ENCODE data around the gene SLC39A3.
A peak's percentile ranks its signal among the peaks of the same experiment; 100 is the strongest.

The SLC39A3 gene

DNA sequence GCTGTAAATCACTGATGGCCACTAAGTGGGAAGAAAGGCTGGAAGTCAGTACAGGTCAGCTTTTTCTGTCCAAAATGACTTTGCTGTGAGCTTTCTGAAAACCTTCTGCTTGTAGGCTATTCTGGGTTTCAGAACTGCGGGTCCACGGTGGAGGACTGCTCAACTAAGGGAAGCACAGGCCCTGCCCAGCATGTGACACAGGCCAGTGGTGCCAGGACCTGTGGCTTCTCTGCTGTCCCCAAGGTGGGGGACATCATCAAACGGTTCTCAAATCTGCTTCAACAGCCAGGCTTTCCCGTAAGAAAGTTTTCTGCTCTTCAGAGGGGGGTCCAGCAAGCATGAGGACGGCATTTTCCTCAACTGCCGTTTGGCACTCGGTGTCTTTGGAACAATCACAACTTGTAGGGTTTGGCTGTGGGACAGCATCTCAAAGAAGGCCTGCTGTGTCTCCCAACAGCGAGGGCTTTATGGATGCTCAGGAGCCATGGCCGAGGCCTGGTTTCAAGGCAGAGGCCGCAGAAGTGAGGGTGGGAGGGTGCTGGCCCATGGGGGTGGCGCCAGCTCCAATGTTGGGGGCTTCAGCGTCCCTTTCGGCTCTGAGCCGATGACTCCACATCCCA lies 39.4 kb upstream of the SLC39A3 start:
- no peak overlapping the region for H3K27ac ChIP-seq (ENCODE audit: insufficient read depth, low read length, poor library complexity, severe bottlenecking)
- H3K27me3 ChIP-seq (replicated peaks; ENCODE audit: control insufficient read depth, insufficient read depth, low read length, poor library complexity, severe bottlenecking): no peaks in the 10 kb centered on the region
- peaks cover 22% of the 10 kb centered on the region for H3K4me1 ChIP-seq (ENCODE audit: control insufficient read depth, insufficient read depth, low read length, poor library complexity, severe bottlenecking)
- no peak for DNase-seq
- H3K9me3 ChIP-seq (ENCODE audit: control insufficient read depth, low read length): no peaks in the 10 kb centered on the region
- peaks cover 6% of the 10 kb centered on the region for H3K36me3 ChIP-seq (ENCODE audit: control insufficient read depth, insufficient read depth, low read length)
- no peak overlapping the region for H3K4me3 ChIP-seq (ENCODE audit: insufficient read depth, low read depth, low read length, poor library complexity, severe bottlenecking)

DNA sequence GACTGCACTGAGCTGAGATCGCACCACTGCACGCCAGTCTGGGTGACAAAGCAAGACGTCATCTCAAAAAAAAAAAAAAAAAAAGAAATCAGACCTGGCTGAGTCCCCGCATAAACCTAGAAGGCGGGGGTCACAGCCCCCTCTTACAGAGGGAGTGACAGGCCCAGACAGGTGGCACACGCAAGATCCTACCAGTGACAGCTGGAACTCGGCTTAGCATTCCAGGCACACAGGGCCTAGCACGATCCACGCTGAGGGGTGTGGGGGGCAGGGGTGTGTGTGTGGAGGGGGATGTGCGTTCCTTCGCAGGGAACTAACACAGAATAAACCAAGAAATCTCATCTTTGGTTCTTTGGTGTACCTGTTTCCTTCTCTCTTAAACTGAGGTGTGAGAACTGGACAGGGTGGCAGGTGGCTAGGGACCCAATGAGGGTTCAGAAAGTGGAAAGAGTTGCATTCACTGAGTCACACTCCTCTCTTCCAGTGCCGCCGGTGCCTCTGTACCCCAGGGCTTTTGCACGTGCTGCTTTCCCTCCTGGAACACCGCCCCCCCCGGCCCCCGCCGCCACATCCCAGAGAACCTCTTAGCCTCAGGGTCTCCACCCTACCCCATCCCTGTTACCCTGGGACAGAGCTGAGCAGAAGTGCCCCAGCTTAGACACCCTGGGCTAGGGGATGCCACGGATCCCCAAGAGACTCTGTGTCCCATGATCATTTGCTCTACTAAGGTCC lies 38.3 kb upstream of the SLC39A3 start:
- Histone ChIP-seq H3K4me1 (ENCODE audit: control insufficient read depth, insufficient read depth, low read length, poor library complexity, severe bottlenecking) (peaks cover 17% of the 10 kb centered on the region), H3K27me3 (replicated peaks; ENCODE audit: control insufficient read depth, insufficient read depth, low read length, poor library complexity, severe bottlenecking) (no peaks in the 10 kb centered on the region), H3K36me3 (ENCODE audit: control insufficient read depth, insufficient read depth, low read length) (peaks cover 6% of the 10 kb centered on the region), H3K9me3 (ENCODE audit: control insufficient read depth, low read length) (no peaks in the 10 kb centered on the region), H3K27ac (ENCODE audit: insufficient read depth, low read length, poor library complexity, severe bottlenecking) (no peak overlapping the region), H3K4me3 (ENCODE audit: insufficient read depth, low read depth, low read length, poor library complexity, severe bottlenecking) (no peak overlapping the region)
- DNase-seq: no peak

DNA sequence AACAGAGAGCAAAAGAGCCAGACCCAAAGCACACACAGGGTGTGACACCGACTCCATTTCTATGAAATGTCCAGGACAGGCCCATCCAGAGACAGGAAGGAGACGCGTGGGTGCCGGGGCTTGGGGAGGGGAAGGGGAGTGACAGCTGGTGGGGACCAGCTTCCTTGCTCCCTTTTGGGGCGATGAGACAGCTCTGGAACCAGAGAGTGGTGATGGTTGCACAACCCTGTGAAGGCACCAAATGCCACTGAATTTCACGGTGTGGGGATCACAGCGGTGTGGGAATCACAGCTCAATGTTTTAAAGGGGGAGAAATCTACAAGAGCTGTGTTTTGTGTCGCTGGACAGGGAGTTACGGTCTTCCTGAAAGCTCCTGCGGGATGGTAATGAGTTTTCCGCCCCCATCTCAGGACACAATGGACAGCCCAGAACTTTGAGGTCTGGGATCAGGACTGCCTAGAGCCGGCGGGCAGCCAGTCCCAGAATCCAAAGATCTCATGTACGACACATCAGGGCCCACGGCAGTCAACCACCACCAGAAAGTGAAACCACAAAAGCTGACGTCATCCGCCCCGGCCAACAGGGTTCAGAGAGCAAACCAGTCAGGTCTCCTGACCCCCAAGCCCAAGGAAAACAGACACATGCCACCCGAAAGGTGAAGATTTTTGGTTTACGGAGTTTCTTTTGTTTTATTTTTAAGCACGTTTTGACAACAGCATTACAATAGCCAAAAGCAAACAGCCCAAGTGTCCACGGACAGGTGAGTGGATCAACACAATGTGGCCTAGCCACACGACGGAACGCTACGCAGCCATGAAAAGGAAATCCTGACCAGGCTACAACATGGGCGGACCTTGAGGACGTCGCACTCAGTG lies 36.0 kb upstream of the SLC39A3 start:
- Histone ChIP-seq H3K36me3 (ENCODE audit: control insufficient read depth, insufficient read depth, low read length) (peaks cover 9% of the 10 kb centered on the region), H3K27ac (ENCODE audit: insufficient read depth, low read length, poor library complexity, severe bottlenecking) (peak overlapping the region; percentile 74), H3K4me1 (ENCODE audit: control insufficient read depth, insufficient read depth, low read length, poor library complexity, severe bottlenecking) (peaks cover 10% of the 10 kb centered on the region), H3K27me3 (replicated peaks; ENCODE audit: control insufficient read depth, insufficient read depth, low read length, poor library complexity, severe bottlenecking) (no peaks in the 10 kb centered on the region), H3K9me3 (ENCODE audit: control insufficient read depth, low read length) (no peaks in the 10 kb centered on the region), H3K4me3 (ENCODE audit: insufficient read depth, low read depth, low read length, poor library complexity, severe bottlenecking) (peak overlapping the region; percentile 20)
- DNase-seq: peak; percentile 46 to 60 (median 47)

DNA sequence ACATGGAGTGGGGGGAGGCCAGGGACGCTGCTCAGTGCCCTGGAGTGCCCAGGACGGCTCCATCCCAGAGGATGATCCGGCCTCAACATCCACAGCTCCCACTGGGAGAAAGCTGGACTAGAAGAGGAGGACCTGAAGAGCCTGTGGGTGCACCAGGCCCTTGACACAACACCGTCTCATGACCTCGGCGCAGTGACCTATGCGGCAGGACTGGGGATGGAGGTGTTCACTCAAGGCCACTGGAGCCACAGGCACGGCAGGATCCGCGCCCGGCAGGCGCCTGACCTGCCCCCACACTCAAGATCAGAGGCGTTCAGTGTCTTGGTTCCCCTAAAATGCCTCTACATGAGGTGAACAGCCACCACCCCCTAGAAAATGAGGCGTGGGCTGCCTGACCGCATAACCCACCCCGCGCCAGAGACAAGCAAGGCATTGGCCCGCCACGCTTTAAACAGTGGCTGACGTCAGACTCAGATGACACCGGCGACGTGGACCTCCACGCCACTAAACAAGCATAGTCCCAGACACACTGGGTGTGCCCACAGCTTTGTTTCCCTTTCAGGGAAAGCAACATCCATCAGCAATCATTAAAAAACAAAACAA lies 35.2 kb upstream of the SLC39A3 start:
- no peak for DNase-seq
- Histone ChIP-seq H3K27me3 (replicated peaks; ENCODE audit: control insufficient read depth, insufficient read depth, low read length, poor library complexity, severe bottlenecking) (no peaks in the 10 kb centered on the region), H3K4me3 (ENCODE audit: insufficient read depth, low read depth, low read length, poor library complexity, severe bottlenecking) (no peak overlapping the region), H3K4me1 (ENCODE audit: control insufficient read depth, insufficient read depth, low read length, poor library complexity, severe bottlenecking) (peaks cover 10% of the 10 kb centered on the region), H3K9me3 (ENCODE audit: control insufficient read depth, low read length) (no peaks in the 10 kb centered on the region), H3K36me3 (ENCODE audit: control insufficient read depth, insufficient read depth, low read length) (peaks cover 9% of the 10 kb centered on the region), H3K27ac (ENCODE audit: insufficient read depth, low read length, poor library complexity, severe bottlenecking) (peak overlapping the region; percentile 74)

DNA sequence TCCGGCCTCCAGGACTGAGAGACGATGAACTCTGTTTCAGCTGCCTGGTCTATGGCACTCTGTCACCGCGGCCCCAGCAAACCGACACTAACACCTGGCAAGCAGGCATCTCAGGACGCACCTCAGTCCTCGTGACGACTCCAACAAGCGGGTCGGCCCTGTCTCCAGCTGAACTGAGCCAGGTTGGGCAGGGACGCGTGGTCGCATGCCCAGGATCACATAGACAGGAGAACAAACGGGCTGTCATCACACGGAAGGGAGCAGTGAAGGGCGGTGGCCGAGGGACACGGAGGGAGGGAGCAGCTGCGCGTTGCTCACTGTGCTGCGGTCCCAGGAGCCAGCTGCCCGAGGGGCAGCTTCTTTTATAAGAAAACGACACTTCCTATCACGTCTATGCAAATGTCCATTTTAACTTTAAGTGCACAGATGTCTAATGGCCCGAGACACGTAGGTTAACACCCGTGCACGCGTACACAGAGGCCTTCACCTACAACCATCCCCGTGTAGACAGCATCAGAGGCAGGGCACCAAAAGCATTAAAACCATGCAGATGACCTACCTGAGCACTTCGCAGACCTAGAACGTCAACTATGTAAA lies 34.4 kb upstream of the SLC39A3 start:
- DNase-seq: no peak
- Histone ChIP-seq H3K36me3 (ENCODE audit: control insufficient read depth, insufficient read depth, low read length) (peaks cover 10% of the 10 kb centered on the region), H3K27me3 (replicated peaks; ENCODE audit: control insufficient read depth, insufficient read depth, low read length, poor library complexity, severe bottlenecking) (no peaks in the 10 kb centered on the region), H3K9me3 (ENCODE audit: control insufficient read depth, low read length) (no peaks in the 10 kb centered on the region), H3K4me1 (ENCODE audit: control insufficient read depth, insufficient read depth, low read length, poor library complexity, severe bottlenecking) (peaks cover 10% of the 10 kb centered on the region), H3K27ac (ENCODE audit: insufficient read depth, low read length, poor library complexity, severe bottlenecking) (no peak overlapping the region), H3K4me3 (ENCODE audit: insufficient read depth, low read depth, low read length, poor library complexity, severe bottlenecking) (no peak overlapping the region)

DNA sequence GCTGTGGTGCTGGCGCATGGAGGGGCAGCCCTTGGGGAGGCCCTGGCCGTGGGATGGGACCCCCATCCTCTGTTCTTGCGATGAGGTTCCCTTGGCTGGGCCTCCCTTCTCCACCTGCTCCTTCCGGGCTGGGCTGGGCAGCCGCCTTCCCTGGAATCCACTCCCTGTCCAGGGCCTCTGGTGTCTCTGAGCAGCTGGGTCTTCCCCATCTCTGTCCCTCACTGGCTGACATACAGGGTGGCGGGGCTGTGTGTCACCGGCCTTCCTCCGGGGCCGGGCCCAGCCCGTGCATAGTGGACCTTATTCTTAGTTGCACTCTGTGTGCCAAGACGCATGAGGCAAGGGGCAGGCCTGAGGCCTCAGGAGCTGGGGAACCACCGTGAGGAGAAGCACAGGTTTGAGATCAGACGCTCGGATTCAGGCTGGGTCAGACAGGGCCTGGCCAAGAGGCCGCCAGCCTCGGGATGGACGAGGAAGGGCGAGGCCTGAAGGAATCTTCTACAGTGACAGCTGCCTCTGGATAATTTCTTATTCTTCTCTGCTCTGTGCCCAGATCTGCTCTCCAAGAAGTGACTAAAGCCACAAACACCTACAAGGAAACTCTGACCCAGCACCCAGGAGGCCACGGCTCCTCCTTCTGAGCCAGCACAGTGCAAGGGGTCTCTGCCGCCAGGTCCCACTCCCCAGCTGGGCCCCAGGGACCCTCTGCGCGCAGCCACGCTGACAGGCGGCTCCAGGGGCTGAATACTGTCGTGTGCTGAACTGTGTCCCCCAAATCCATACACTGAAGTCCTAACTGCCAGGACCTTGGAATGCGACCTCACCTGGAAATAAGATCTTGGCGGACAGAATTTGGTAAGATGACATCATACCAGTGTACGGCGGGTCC lies 32.2 kb upstream of the SLC39A3 start:
- Histone ChIP-seq H3K4me3 (ENCODE audit: insufficient read depth, low read depth, low read length, poor library complexity, severe bottlenecking) (no peak overlapping the region), H3K27me3 (replicated peaks; ENCODE audit: control insufficient read depth, insufficient read depth, low read length, poor library complexity, severe bottlenecking) (no peaks in the 10 kb centered on the region), H3K36me3 (ENCODE audit: control insufficient read depth, insufficient read depth, low read length) (peaks cover 23% of the 10 kb centered on the region), H3K4me1 (ENCODE audit: control insufficient read depth, insufficient read depth, low read length, poor library complexity, severe bottlenecking) (peaks cover 10% of the 10 kb centered on the region), H3K9me3 (ENCODE audit: control insufficient read depth, low read length) (no peaks in the 10 kb centered on the region), H3K27ac (ENCODE audit: insufficient read depth, low read length, poor library complexity, severe bottlenecking) (no peak overlapping the region)
- DNase-seq: no peak

DNA sequence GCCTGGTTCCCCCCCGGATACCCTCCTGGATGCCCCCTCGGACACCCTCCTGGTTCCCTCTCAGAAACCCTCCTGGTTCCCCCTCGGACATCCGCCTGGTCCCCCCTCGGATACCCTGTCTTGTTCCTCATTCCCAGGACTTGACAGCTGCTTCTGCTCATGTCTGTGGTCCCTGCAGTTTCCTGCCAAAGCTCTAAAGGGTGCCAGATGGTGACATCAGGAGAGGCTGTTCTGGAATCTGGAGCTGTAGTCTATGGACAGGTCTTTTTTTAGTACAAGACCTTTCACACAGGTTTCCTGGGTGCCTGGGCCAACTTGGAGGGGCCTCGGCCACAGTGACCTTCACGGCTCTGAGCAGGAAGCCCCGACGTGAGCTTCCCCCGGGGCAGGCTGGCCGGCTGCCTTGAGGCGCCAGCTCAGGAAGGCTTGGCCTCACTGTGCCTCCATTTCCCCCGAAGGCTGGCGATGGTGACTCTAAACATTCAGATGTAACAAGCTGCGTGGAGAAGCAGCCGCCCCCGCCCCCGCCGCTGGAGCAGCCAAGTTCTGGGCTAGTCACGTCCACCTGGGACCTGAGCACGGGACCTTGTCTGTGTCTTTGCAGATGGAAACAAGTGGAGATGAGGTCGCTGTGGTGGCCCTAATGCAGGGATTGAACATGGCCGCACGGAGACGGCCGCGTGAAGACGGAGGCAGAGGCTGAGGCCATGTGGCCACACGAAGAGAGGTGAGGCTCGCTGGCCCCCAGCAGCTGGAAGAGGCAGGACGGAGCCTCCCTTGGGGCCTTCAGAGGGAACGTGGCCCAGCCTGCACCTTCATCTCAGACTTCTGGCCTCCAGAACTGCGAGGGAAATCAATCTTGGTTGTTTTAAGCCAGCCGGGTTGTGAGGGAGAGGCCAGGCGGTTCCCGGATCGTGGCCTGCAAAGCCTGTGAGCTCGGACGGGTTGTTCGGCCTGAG lies 30.5 kb upstream of the SLC39A3 start:
- H3K27ac ChIP-seq (ENCODE audit: insufficient read depth, low read length, poor library complexity, severe bottlenecking): no peak overlapping the region
- no peak overlapping the region for H3K4me3 ChIP-seq (ENCODE audit: insufficient read depth, low read depth, low read length, poor library complexity, severe bottlenecking)

DNA sequence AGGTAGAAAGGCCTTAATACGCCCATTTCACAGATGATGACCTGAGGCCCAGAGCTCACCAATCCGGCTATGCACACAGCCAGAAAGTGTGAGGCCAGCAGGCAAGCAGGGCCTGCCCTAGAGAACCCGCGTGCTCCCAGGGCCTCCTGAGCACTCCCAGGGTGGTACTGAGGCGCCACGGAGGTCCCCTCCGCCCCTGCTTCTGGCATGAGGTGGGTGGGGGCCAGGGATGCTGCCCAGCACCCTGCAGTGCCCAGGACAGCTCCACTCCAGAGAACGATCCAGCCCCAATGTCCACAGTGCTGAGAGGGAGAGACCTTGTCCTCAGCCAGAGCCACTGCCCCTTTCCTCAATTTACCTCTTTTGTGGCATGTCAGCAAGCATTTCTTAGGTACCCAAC lies 29.4 kb upstream of the SLC39A3 start:
- H3K36me3 ChIP-seq (ENCODE audit: control insufficient read depth, insufficient read depth, low read length): peaks cover 44% of the 10 kb centered on the region

More for the DNA sequence above, 30.5 kb upstream of the SLC39A3 start:
- Histone ChIP-seq H3K36me3 (ENCODE audit: control insufficient read depth, insufficient read depth, low read length) (peaks cover 35% of the 10 kb centered on the region), H3K27me3 (replicated peaks; ENCODE audit: control insufficient read depth, insufficient read depth, low read length, poor library complexity, severe bottlenecking) (no peaks in the 10 kb centered on the region), H3K9me3 (ENCODE audit: control insufficient read depth, low read length) (no peaks in the 10 kb centered on the region), H3K4me1 (ENCODE audit: control insufficient read depth, insufficient read depth, low read length, poor library complexity, severe bottlenecking) (peaks cover 5% of the 10 kb centered on the region)
- DNase-seq: no peak

More for the DNA sequence above, 29.4 kb upstream of the SLC39A3 start:
- no peak for DNase-seq
- H3K27me3 ChIP-seq (replicated peaks; ENCODE audit: control insufficient read depth, insufficient read depth, low read length, poor library complexity, severe bottlenecking): no peaks in the 10 kb centered on the region
- H3K4me1 ChIP-seq (ENCODE audit: control insufficient read depth, insufficient read depth, low read length, poor library complexity, severe bottlenecking): no peaks in the 10 kb centered on the region
- no peaks in the 10 kb centered on the region for H3K9me3 ChIP-seq (ENCODE audit: control insufficient read depth, low read length)
- no peak overlapping the region for H3K4me3 ChIP-seq (ENCODE audit: insufficient read depth, low read depth, low read length, poor library complexity, severe bottlenecking)
- H3K27ac ChIP-seq (ENCODE audit: insufficient read depth, low read length, poor library complexity, severe bottlenecking): no peak overlapping the region
